T follicular helper cell (primary cell): ENCODE data around the gene TSTD1.
"Not testable (repeated sequence)": the region's sequence is repeated elsewhere in the genome, so short reads cannot be mapped to it uniquely, and the experiment has no call there.

Experiments used
- DNase-seq: peaks from one replicate; pipeline ENCODE4 v3.0.0-alpha.2; 2020; ENCODE audit warnings: low read depth

Gene TSTD1

DNA sequence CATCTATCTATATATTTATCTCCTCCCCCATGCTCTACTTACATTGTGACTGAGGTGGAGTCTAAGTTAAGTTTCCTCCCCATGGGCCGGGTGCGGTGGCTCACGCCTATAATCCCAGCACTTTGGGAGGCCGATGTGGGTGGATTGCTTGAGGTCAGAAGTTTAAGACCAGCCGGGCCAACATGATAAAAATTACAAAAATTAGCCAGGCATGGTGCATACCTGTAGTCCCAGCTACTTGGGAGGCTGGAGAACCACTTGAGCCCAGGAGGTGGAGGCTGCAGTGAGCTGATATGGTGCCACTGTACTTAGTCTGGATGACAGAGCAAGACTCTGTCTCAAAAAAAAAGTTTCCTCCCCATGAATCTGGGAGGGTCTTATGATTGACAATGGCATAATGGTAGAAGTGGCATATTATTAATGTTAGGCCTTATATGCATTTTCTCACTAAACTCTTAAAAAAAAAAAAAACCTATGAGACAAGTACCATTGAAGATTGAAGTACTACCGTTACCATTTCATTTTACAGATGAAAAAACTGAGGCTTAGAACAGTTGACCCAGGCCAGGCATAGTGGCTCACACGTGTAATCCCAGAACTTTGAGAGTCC, 29.1 kb downstream of the TSTD1 start:
- no peak for DNase-seq

GRCh38 chr1:161008869-161009510, 29.8 kb downstream of the TSTD1 start:
- no peak for DNase-seq

- no peak for DNase-seq
Observed at GRCh38 chr1:161007369-161007768, 31.4 kb downstream of the TSTD1 start.

GRCh38 chr1:161006563-161006962, 32.2 kb downstream of the TSTD1 start:
- no peak for DNase-seq

- DNase-seq: no peak
Observed at GRCh38 chr1:161001525-161001924, 37.2 kb downstream of the TSTD1 start.

DNA sequence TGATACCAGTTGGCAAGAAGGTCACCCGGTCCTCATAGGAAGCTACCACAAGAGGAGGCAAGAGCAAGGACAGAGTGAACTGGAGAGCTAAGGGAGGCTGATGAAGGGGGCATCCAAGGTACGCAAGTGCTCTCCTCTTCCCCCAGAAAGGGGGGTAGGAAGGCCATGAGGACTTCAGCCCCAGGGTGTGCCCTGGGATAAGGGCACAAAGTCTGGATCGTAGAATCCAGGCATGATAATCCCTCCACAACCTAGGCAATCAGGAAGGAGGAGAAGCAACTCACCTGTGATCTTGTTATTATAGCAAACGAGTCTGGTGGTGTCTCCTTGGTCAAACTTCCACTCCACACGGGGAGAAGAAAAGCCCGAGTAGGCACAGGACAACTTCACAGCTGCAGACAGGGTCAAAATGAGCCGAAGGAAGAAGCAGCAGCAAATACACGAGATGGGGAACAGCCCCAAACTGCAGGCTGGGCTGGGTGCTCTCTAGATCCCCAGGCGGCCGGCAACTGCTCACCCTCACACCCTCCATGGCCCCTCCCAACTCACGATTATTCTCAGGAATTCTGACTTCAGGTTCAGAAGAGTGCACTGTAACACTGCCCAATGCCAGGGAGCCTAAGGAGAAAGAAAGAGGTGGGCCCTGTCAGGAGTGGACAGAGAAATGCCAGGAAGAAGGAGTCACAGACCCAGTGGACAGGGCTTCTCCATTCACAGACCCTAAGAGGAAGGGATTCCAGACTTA, 37.9 kb downstream of the TSTD1 start:
- DNase-seq: no peak

- DNase-seq: no peak
Observed at GRCh38 chr1:160999376-160999775, 39.4 kb downstream of the TSTD1 start.

GRCh38 chr1:160997323-160998038, 41.3 kb downstream of the TSTD1 start:
- DNase-seq: peak; percentile 26

DNA sequence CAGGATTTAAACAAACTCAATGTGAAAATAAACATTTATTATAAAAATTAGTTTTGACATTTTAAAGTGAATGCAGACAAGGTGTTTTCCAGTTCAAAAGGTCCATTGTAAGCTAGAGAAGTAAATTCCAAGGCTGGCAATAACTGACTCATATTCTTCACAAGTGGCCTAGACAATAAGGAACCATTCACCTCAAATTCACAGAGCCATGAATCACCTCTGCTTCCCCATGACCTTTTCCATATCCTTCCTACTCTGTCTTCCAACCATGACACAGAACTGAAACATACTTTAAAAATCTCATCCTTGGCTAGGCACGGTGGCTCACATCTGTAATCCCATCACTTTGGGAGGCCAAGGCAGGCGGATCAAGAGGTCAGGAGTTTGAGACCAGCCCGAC, 42.6 kb downstream of the TSTD1 start:
- DNase-seq: no peak

- DNase-seq: no peak
Observed at GRCh38 chr1:160993544-160994193, 45.1 kb downstream of the TSTD1 start.

- not testable (repeated sequence) for DNase-seq
Observed at GRCh38 chr1:160992036-160992435, 46.7 kb downstream of the TSTD1 start.
